ENCODE measurements around the gene PICK1. TPM values are rescaled to one million over a fixed set of nuclear protein-coding genes. Genes with fewer than 3 reads are reported as not detected.
A peak's percentile ranks its signal among the peaks of the same experiment; 100 is the strongest.

Gene PICK1
- total RNA-seq = 10 to 100 TPM; 33.9 to 56.2 TPM

DNA sequence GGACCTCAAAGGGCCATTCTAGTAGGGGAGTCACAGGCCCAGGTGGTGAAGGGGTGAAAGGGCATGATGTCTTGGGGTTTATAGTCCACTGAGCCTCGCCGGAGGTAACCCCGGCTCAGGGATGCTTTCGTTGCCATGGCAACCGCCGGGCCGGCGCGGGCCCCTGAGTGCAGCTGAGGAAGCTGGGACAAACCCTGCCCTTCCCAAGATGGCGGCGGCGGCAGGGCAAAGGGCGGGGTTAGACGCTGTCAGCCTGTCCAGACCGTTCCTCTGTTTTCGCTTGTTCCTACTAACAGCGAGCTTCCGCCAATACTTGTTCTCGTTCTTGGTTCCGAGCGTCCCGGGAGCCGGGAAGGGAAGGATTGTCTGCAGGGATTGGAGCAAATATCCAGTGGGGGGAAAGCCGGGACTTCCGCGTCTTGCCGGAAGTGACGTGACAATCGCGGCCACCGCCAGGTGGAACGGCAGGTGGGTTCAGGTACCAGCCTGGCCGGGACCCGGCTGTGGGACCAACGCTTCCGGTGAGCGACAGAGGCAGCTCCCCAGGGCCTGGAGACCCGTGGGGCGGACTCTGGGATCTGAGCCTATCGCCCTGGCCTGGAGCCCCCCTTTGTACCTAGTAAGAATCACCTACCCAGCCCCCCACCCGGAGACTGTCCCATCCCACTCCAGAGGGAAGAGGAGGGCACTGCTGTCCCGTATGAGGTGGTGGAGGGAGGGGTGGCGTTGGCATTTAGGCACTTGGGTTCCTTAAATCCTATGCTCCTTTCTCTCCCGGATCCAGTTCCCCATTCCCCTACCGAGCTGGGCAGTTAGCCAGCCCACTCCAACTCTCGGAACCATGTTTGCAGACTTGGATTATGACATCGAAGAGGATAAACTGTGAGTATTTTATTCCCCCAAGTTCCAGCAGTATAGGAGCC is at the start of gene PICK1:
Gene PICK1 (plus strand): TSS at position 436 of the 923 bp plus-strand sequence. CDS start 406 bp downstream, at position 842.
- peak; percentile 94 for ATAC-seq (ENCODE audit: insufficient number of reproducible peaks, low FRiP score, low read depth)
- TF ChIP-seq, protein P1, sequence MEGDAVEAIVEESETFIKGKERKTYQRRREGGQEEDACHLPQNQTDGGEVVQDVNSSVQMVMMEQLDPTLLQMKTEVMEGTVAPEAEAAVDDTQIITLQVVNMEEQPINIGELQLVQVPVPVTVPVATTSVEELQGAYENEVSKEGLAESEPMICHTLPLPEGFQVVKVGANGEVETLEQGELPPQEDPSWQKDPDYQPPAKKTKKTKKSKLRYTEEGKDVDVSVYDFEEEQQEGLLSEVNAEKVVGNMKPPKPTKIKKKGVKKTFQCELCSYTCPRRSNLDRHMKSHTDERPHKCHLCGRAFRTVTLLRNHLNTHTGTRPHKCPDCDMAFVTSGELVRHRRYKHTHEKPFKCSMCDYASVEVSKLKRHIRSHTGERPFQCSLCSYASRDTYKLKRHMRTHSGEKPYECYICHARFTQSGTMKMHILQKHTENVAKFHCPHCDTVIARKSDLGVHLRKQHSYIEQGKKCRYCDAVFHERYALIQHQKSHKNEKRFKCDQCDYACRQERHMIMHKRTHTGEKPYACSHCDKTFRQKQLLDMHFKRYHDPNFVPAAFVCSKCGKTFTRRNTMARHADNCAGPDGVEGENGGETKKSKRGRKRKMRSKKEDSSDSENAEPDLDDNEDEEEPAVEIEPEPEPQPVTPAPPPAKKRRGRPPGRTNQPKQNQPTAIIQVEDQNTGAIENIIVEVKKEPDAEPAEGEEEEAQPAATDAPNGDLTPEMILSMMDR (IDR thresholded peaks at IDR 0.05) = no peak

DNA sequence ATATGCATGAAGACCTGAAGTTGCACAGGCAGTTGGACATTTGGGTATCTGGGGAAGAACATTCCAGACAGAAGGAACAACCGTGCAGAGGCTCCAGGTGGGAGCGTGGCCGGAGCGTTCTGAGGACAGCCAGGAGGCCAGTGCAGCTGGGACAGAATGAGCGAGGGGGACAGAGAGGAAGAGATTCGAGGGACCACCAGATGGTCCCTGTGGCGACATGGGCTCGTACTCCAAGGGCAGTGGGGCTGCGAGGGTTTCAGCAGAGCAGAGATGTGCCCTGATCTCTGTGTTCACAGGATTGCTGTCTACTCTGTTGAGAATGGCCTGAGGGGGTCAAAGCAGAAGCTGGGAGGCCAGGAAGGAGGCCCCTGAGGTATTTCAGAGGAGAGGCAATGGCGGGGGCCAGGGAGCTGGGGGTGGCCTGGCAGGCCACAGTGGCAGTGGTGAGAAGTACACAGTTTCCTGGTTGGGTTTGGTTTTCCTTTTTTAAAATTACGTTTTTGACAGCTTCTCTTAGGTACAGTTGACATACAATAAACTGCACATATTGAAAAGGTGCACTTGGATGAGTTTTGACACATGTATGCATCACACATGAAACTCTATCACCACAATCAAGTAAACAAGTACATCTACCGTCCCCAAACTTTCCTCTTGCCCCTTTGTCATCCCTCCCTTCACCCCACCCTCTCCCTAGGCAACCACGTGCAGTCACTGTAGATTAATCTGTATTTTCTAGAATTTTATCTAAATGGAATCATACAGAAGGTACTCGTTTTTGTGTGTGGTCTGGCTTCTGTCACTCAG is 48.0 kb upstream of the PICK1 start:
- Histone ChIP-seq H3K27me3 (replicated peaks; ENCODE audit: insufficient read depth) (no peaks in the 10 kb centered on the region), H3K9me3 (no peaks in the 10 kb centered on the region), H3K4me1 (ENCODE audit: control insufficient read depth in 1 of 2, low read depth in 2 of 2) (no peaks in the 10 kb centered on the region), H3K27ac (no peak overlapping the region), H3K36me3 (no peaks in the 10 kb centered on the region), H3K4me3 (no peak overlapping the region)
- ATAC-seq (ENCODE audit: insufficient number of reproducible peaks, low FRiP score, low read depth) (no peak), DNase-seq (ENCODE audit: low spot score) (no peak)
- TF ChIP-seq, protein P1 (IDR thresholded peaks at IDR 0.05) = no peak

More for the DNA sequence above, at the start of gene PICK1:
- no peaks in the 10 kb centered on the region for H3K27me3 ChIP-seq (replicated peaks; ENCODE audit: insufficient read depth)
- peaks cover 5% of the 10 kb centered on the region for H3K36me3 ChIP-seq
- H3K9me3 ChIP-seq = no peaks in the 10 kb centered on the region
- DNase-seq (ENCODE audit: low spot score) = peak; percentile 77
- H3K4me3 ChIP-seq = peak within 1 kb of the TSS; percentile 76
- peaks cover 5 to 15% of the 10 kb centered on the region in 2 donors for H3K4me1 ChIP-seq (ENCODE audit: control insufficient read depth in 1 of 2, low read depth in 2 of 2)
- peak within 1 kb of the TSS; percentile 89 to 94 for H3K27ac ChIP-seq

DNA sequence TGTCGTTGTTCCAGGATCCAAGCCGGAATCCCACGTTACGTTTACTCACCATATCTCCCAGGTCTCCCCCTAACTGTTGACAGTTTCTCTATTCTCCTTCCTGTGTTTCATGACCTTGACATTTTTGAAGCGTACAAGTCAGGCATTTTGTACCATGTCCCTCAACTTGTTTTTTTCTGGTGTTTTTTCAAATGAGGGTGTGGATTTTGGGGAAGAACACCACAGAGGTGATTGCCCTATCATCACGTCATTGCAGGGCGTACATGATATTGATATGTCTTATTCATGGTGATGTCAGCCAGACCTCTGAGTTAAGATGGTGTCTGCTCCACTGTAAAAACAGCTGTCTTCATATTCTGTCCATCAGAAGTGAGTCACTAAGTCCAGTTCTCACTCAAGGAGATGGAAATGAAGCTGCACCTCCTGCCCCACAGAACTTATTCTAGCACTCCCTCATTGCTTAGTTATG is 44.6 kb upstream of the PICK1 start:
- ATAC-seq (ENCODE audit: insufficient number of reproducible peaks, low FRiP score, low read depth) = no peak
- H3K4me1 ChIP-seq (ENCODE audit: control insufficient read depth in 1 of 2, low read depth in 2 of 2) = peaks cover 7 to 13% of the 10 kb centered on the region in 2 donors
- no peak overlapping the region for H3K27ac ChIP-seq
- H3K27me3 ChIP-seq (replicated peaks; ENCODE audit: insufficient read depth) = no peaks in the 10 kb centered on the region
- H3K9me3 ChIP-seq = no peaks in the 10 kb centered on the region
- no peaks in the 10 kb centered on the region for H3K36me3 ChIP-seq
- H3K4me3 ChIP-seq = no peak overlapping the region
- no peak for DNase-seq (ENCODE audit: low spot score)
- TF ChIP-seq, protein P1 (IDR thresholded peaks at IDR 0.05) = no peak

DNA sequence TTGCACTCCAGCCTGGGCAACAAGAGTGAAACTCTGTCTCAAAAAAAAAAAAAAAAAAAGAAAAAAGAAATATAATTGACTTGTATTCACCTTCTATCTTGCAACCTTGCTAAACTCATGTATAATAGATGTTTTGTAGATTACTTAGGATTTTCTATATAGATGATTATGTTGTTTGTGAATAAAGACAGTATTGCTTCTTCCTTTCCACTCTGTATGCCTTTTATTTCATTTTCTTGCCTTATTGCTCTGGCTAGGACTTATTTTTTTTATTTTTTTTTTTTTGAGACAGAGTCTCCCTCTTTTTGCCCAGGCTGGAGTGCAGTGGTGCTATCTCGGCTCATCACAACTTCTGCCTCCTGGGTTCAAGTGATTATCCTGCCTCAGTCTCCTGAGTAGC is 43.1 kb upstream of the PICK1 start:
- no peak for DNase-seq (ENCODE audit: low spot score)
- H3K27me3 ChIP-seq (replicated peaks; ENCODE audit: insufficient read depth) = no peaks in the 10 kb centered on the region
- TF ChIP-seq, protein P1 (IDR thresholded peaks at IDR 0.05) = no peak
- ATAC-seq (ENCODE audit: insufficient number of reproducible peaks, low FRiP score, low read depth) = no peak
- H3K4me1 ChIP-seq (ENCODE audit: control insufficient read depth in 1 of 2, low read depth in 2 of 2) = peaks cover 10 to 17% of the 10 kb centered on the region in 2 donors
- H3K4me3 ChIP-seq = no peak overlapping the region
- H3K27ac ChIP-seq = no peak overlapping the region
- H3K9me3 ChIP-seq = no peaks in the 10 kb centered on the region
- no peaks in the 10 kb centered on the region for H3K36me3 ChIP-seq
